Cerebellar cortex (tissue), 1 donor: ENCODE data around the gene CTAG2.
"Not testable (repeated sequence)": the region's sequence is repeated elsewhere in the genome, so short reads cannot be mapped to it uniquely, and the experiment has no call there.

Source experiments
- DNase-seq: peaks from one replicate; pipeline ENCODE4 v3.0.0-alpha.2; 2015; ENCODE audit warnings: low spot score

Gene CTAG2

GRCh38 chrX:154653413-154653812, at the start of gene CTAG2:
TSS of gene CTAG2 (minus strand) at chrX:154653579. CDS start at chrX:154653515, 64 bp downstream.
- not testable (repeated sequence) for DNase-seq

DNA sequence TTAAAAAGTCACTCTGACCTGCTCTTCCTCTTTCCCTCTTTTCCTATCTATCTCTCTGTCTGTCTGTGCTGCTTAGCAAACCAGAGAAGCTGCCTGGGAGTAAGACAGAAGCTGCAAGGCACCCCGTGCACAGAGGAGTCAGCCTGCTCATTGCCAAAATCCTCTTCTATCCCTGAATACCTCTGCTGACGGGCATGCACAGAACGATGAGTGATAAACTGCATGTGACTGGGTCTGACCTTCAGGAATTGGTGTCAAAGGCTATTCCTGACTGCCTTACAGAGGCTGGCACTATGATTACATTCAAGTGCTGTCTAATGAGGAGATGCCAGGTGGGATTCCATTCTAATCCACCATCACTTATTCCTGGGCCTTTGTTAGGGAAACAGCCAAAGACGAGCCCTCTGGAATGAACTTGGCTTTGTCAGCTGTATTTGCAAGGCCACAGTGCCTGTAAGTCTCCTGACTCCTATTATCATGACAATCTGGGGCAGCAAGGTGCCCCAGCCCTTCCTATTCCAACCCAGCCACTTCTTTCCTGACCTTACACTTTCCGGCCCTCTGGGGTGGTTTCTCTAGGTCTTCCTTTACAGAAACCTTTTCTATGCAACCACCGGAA, 45.4 kb upstream of the CTAG2 start:
- no peak for DNase-seq

DNA sequence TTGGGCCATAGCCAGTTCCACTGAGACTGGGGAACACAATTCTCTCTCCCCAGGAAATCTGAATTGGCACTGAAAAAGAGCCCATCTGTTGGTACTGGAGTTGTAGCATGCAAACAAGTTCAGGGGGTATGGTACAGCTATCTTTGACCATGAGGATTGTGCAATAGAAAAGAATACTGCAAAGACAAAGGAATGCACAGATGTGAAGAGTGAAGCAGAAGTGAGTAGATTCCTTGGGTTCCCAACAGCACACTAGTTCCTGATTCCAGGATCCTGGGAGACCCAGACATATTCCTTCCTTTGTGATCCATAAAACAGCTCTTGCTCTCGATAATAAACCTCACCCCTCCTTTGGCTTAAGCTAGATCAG, 43.3 kb upstream of the CTAG2 start:
- no peak for DNase-seq

DNA sequence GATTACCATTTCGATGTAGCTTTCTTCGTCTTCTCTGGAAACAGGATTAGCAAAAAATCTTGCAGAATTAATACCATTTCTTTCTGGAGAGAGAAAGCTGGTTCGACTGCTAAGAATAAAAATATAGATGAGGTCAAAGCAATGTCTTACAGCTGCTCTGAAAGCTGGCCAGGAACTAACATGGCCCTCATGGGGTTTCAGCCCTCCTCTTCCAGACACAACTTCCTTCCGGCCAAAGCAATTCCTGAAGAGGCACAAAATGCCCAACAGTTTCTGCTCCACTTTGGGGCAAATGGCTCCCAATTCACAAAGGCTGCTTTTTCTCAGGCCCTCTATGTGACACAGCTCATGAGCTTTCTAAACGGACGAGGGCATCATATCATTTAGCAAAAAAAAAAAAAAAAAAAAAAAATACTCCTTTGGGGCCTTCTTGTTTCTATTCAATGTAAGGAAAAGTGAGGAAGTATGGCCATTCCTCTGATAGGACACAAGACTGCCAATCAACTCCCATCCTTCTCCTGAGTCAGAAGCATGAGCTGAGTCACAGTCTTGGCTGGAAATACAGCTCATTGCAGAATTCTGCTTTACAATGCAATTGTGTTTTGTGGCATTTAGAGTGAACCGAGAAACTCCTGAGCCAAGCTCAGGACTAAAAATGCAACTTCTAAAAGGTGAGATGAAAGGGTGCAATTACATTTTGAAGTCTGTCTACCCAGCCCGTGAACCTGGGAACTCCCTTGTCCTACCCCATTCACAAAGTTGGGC, 42.7 kb upstream of the CTAG2 start:
- no peak for DNase-seq

DNA sequence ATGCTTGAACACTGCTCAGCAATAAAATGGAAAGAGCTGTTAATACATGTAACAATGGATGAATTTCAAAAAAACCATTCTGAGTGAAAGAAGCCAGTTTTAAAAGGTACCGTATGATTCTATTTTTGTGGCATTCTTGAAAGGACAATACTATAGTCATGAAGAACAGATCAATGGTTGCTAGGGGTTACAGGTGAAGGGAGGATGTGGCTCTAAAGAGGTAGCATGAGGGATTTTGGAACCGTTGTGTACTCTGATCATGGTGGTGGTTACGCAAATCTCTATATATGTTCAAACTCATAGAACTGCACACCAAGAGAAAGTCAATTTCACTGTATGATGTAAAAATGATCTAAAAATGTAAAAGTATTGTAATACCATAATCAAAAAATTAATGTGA, 40.0 kb upstream of the CTAG2 start:
- DNase-seq = no peak

GRCh38 chrX:154690438-154690837, 37.1 kb upstream of the CTAG2 start:
- DNase-seq = not testable (repeated sequence)

DNA sequence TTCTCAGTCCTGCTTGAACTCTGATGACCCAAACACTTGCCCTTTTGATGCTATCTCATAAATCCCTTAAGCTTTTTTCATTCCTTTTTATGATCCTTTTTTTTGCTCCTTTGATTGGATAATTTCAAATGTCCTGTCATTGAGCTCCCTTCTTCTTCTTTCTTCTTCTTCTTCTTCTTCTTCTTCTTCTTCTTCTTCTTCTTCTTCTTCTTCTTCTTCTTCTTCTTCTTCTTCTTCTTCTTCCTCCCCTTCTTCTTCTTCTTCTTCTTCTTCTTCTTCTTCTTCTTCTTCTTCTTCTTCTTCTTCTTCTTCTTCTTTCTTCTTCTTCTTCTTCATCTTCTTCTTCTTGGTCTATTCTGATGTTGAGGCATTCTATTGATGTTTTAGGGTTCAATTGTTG, 18.7 kb upstream of the CTAG2 start:
- not testable (repeated sequence) for DNase-seq

DNA sequence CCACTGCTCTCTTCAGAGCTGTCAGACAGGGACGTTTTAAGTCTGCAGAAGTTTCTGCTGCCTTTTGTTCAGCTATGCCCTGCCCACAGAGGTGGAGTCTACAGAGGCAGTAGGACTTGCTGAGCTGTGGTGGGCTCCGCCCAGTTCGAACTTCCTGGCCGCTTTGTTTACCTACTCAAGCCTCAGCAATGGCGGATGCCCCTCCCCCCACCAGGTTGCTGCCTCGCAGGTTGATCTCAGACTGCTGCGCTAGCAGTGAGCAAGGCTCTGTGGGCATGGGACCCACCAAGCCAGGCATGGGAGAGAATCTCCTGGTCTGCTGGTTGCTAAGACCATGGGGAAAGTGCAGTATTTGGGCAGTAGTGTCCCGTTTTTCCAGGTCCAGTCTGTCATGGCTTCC, 17.5 kb upstream of the CTAG2 start:
- DNase-seq = not testable (repeated sequence)

GRCh38 chrX:154661899-154662298, 8.5 kb upstream of the CTAG2 start:
- DNase-seq = no peak

DNA sequence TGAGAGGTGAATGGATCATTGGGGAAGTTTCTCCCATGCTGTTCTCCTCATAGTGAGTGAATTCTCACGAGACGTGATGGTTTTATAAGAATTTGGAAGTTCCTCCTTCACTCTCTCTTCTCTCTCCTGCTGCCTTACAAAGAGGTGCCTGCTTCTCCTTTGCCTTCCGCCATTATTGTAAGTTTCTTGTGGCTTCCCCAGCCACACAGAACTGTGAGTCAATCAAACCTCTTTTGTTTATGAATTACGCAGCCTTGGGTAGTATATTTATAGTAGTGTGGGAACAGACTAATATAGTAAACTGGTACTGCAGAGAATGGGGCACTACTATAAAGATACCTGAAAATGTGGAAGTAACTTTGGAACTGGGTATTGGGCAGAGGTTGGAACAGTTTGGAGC, 7.8 kb upstream of the CTAG2 start:
- no peak for DNase-seq

GRCh38 chrX:154660541-154660940, 7.2 kb upstream of the CTAG2 start:
- DNase-seq = no peak

DNA sequence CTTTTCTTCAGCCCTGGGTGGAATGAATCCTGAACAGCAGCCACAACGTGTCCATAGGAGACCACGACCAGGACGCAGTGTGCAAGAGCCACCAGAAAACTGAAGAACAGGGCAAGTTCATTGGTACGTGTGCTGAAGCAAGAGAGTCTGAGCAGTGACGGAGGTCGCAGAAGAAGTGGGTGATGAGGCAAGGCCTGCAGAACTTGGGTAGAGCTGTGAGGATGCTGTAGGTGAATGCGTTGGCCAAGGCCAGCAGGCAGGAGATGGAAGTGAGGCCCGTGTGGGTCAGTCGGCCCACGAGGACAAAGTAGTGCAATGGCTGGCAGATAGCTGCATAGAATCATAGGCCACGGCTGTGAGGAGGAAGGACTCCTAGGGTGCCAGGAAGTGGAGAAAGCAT, 5.6 kb upstream of the CTAG2 start:
- DNase-seq = no peak

GRCh38 chrX:154658187-154658586, 4.8 kb upstream of the CTAG2 start:
- no peak for DNase-seq

DNA sequence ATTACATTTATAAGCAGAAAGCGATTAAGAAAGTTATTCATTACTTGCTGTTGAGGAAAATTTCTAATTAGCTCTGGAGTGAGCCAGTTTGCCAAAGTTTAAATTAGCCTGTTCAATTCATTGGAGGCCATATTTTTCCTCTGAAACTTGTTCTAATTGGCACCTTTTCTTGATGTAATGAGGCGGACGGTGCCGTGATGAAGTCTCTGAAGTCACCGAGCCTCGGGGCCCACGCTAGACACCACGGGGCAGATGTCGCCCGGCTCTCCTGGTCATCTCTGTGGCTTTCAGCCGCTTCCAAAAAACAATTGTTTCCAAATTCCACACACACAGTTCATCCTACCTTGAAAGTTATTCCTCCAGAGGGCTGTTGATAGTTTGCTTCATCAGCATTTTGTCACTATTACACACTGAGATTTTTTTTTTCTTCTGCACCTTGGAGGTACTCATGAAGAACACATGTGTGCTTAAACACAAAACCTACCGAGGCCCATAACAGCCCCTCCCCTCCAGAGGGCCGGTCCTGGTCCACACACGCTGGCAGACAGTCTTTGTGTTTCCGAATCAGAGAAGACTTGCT, 3.9 kb upstream of the CTAG2 start:
- DNase-seq = no peak

- DNase-seq = no peak
Measured at GRCh38 chrX:154655786-154656185, 2.4 kb upstream of the CTAG2 start.

GRCh38 chrX:154655346-154655745, 2.0 kb upstream of the CTAG2 start:
- DNase-seq = no peak

DNA sequence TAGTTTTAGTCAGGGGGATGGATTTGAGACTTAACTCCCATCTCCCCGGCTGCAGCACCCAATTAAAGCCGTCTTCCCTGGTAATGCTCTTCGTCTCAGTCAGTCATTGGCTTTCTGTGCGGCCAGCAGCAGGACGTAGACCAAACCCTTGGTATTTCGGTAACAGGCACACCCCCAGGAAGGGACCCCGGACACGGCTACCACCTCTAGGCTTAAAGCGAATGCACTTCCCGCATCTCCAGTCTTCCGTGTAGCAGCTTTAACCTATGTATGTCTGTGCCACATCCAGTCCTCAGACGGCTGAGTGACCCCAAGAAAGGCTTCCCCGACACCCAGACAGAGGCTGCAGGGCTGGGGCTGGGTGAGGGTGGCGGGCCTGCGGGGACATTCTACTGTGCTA, 1.5 kb upstream of the CTAG2 start:
- no peak for DNase-seq

GRCh38 chrX:154654372-154654771, 993 bp upstream of the CTAG2 start:
- no peak for DNase-seq

DNA sequence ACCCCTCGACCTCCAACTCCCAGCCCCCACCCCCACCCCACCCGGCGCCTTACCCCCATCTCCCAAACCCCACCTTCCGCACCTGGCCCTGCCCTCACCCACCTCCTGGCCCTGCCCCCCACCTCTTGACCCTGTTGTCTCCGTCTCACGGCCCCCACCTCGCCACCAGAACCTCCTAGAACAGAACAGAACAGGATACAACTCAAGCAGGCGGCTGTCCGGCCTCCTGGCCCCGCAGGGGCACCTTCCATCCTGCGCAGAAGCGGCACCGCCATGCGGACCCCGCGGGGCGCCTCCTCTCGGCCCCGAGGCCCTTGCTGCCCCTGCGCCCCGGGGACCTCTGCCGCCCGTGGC, 354 bp downstream of the CTAG2 start:
- no peak for DNase-seq

GRCh38 chrX:154652311-154653047, 900 bp downstream of the CTAG2 start:
- DNase-seq = no peak

DNA sequence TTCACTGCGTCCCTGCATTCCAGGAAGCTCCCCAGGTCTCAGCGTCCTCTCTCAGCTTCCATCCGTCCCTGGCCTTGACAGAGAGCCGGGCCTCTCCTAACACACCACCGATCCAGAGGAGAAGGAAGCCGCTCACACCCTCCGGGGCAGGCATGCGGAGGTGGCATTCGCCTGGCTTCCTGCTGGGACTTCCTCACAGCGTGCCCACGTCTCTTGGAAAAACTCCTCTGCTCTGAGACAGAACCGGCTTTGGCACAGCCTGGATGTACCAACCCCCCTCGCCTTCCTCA, 3.2 kb downstream of the CTAG2 start:
- DNase-seq = no peak

GRCh38 chrX:154649503-154650220, 3.7 kb downstream of the CTAG2 start:
- DNase-seq = no peak

GRCh38 chrX:154648931-154649330, 4.4 kb downstream of the CTAG2 start:
- no peak for DNase-seq
